Smooth muscle cell (in vitro differentiated cells): ENCODE data around the gene LRP10. TPM values are rescaled to one million over a fixed set of nuclear protein-coding genes. Genes with fewer than 3 reads are reported as not detected.

Experiments used
- DNase-seq: peaks from one replicate; lab custom pipeline; 2025; ENCODE audit not compliant: unreplicated experiment; lab: John Stamatoyannopoulos, UW
- H2AFZ ChIP-seq: fragments of 200-600 bp; sonication (generic); 2 replicates; pipeline ENCODE4 v1.6.0; 2016; ENCODE audit warnings: antibody characterized with exemption, low read depth, mild to moderate bottlenecking
- H3F3A ChIP-seq: fragments of 200-600 bp; sonication (generic); 2 replicates; pipeline ENCODE4 v1.6.0; 2017; ENCODE audit warnings: antibody characterized with exemption, low read depth
- H3K27ac ChIP-seq: fragments of 200-600 bp; sonication (generic); 2 replicates; pipeline ENCODE4 v1.5.1; 2016; ENCODE audit warnings: low read depth, mild to moderate bottlenecking
- H3K27me3 ChIP-seq: fragments of 200-600 bp; sonication (generic); 2 replicates; pipeline ENCODE4 v1.6.1; 2016; ENCODE audit warnings: low read depth, mild to moderate bottlenecking
- H3K36me3 ChIP-seq: fragments of 200-600 bp; sonication (generic); 2 replicates; pipeline ENCODE4 v1.5.1; 2016; ENCODE audit warnings: low read depth
- H3K4me1 ChIP-seq: fragments of 200-600 bp; sonication (generic); 2 replicates; pipeline ENCODE4 v1.5.1; 2016; ENCODE audit warnings: low read depth
- H3K4me2 ChIP-seq: fragments of 200-600 bp; sonication (generic); 2 replicates; pipeline ENCODE4 v1.6.0; 2016; ENCODE audit warnings: mild to moderate bottlenecking
- H3K4me3 ChIP-seq: fragments of 200-600 bp; sonication (generic); 2 replicates; pipeline ENCODE4 v1.5.1; 2016; ENCODE audit warnings: mild to moderate bottlenecking
- H3K79me2 ChIP-seq: fragments of 200-600 bp; sonication (generic); 2 replicates; pipeline ENCODE4 v1.6.0; 2016; ENCODE audit warnings: low read depth, mild to moderate bottlenecking
- H3K9ac ChIP-seq: fragments of 200-600 bp; sonication (generic); 2 replicates; pipeline ENCODE4 v1.6.0; 2016; ENCODE audit warnings: low read depth
- H3K9me3 ChIP-seq: fragments of 200-600 bp; sonication (generic); replicated peaks from 2 replicates; pipeline ENCODE4 v1.5.1; 2016; ENCODE audit warnings: low read depth
- H4K20me1 ChIP-seq: fragments of 200-600 bp; sonication (generic); 2 replicates; pipeline ENCODE4 v1.6.0; 2016; ENCODE audit warnings: low read depth
- WGBS: methylation state at CpG from one replicate; pipeline ENCODE4 v1.1.7; 2016; ENCODE audit warnings: low lambda C conversion rate; 5-methylcytosine and 5-hydroxymethylcytosine counted together
- polyA plus RNA-seq: library from polyadenylated mRNA; unstranded; fragments of >200 nt; fragmentation: Nextera tagmentation; extraction: Ambion mirVana; gene quantifications from 2 replicates; pipeline ENCODE4 v1.2.1, GENCODE V29; 2016
- small RNA-seq: library from RNA; depleted of rRNA; stranded (forward); fragments of <200 nt; gene quantifications from one replicate; pipeline ENCODE3, GENCODE V24; 2014
- total RNA-seq: library from RNA; depleted of rRNA; stranded (reverse); fragments of >200 nt; gene quantifications from 2 replicates; pipeline ENCODE4 v1.2.3, GENCODE V29; 2014
- TF ChIP-seq, protein P1 (sequence below): fragments of 200-600 bp; sonication (generic); IDR thresholded peaks from 2 replicates; pipeline ENCODE4 v1.5.1; 2017; ENCODE audit warnings: borderline replicate concordance, mild to moderate bottlenecking, antibody characterized with exemption; ENCODE audit not compliant: insufficient read depth, poor library complexity, severe bottlenecking

LRP10 gene
- total and polyA plus RNA-seq, 2 experiments from 2014 or later, result 38.8 to 87.1 TPM

DNA sequence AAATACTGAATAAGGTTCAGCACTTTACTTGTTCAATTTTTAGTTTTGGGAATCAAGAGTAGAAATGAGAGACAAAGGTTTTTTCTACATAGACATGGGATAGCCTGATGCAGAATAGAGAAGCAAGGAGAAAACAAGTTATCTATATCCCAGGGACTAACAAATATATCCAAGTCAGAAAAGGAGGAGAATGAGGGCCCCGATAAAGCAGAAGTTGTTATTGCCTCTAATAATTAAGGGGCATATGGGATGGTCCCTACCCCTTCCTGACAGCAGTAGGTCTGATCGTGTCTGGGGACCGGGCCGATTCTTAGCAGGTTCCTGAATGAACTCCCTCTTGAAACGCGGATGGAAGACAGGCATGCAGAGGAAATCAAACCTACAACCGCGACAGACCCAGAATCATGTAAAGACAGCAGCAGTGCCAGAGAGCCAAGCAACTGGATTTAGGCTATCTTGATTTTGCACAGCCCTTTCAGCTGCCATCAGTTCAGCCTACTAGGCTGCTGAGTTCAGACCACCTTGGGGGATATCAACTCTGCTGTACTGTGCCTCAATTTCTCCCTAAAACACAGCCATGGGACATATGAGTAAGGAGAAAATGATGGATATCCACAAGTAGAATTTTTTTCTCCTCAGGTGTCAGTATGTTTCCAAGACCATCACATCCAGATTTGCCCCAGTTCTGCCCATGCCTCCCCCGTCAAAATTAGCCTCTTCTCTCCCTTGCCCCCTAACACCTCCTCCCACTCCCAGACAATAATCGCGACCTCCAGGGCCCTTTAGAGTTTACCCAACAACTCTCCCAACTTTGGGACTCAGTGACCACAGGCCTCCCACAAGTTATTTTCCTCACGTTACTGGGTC lies 56.9 kb downstream of the LRP10 start:
- Histone ChIP-seq H3K4me3 (peak overlapping the region; percentile 81), H3K9me3 (no peaks in the 10 kb centered on the region), H3K9ac (peak overlapping the region; percentile 90), H3K4me1 (peaks cover 15% of the 10 kb centered on the region), H4K20me1 (no peaks in the 10 kb centered on the region), H3F3A (peaks cover 5% of the 10 kb centered on the region), H3K36me3 (peaks cover 4% of the 10 kb centered on the region), H3K27me3 (no peaks in the 10 kb centered on the region), H3K27ac (peak overlapping the region; percentile 79), H3K4me2 (peak overlapping the region; percentile 91), H3K79me2 (peaks cover 18% of the 10 kb centered on the region), H2AFZ (peak overlapping the region; percentile 68)
- TF ChIP-seq, protein P1, sequence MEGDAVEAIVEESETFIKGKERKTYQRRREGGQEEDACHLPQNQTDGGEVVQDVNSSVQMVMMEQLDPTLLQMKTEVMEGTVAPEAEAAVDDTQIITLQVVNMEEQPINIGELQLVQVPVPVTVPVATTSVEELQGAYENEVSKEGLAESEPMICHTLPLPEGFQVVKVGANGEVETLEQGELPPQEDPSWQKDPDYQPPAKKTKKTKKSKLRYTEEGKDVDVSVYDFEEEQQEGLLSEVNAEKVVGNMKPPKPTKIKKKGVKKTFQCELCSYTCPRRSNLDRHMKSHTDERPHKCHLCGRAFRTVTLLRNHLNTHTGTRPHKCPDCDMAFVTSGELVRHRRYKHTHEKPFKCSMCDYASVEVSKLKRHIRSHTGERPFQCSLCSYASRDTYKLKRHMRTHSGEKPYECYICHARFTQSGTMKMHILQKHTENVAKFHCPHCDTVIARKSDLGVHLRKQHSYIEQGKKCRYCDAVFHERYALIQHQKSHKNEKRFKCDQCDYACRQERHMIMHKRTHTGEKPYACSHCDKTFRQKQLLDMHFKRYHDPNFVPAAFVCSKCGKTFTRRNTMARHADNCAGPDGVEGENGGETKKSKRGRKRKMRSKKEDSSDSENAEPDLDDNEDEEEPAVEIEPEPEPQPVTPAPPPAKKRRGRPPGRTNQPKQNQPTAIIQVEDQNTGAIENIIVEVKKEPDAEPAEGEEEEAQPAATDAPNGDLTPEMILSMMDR, result no peak
- no peak for DNase-seq
- WGBS, result 32% methylated on average over 12 of the region's 12 CpGs

DNA sequence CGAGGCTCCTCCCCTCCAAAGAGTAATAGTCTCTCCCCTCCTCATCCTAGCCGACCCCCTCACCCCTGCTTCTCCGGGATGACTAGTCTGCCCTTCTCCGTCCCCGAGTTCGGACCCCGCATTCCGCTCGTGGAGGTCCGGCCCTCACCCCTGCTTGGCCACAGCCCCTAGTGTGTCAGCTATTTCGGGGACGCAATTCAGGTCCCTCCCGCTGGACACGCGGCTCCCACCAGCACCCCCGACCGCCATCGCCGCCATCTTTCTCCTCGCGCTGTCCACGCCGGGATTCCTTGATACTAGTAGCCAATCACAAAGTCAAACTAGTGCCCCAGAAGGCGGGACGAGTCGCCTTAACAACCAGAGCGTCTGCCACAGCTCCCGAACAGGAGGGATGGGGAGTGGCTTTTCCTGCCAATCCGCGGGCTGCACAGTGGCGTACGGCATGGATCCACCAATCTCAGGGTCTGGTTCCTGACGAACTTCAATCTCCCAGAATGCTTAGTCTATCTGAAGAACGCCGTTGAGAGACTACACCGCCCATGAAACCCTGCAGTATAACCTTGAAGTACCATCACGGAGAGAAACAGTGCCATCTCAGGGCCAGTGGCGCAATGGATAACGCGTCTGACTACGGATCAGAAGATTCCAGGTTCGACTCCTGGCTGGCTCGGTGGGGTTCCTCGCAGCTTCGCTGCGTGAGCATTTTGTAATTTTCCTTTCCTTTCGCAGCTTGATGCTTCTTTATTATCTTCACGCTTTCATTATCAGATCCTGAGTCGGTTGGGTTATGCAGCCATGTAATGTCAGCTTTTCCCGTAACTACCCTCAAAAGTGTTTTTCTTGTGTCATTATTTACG lies 57.8 kb downstream of the LRP10 start, which contains the start of gene PRMT5:
Gene PRMT5, minus strand, starts transcription at position 273 of the 857 bp plus-strand sequence. Its CDS starts 15 bp downstream, at position 258.
- peak; percentile 91 for DNase-seq
- H3K9ac ChIP-seq, result peak within 1 kb of the TSS; percentile 90
- H3K27ac ChIP-seq, result peak within 1 kb of the TSS; percentile 80
- H4K20me1 ChIP-seq, result no peaks in the 10 kb centered on the region
- peaks cover 15% of the 10 kb centered on the region for H3K4me1 ChIP-seq
- TF ChIP-seq, protein P1, result no peak
- peak within 1 kb of the TSS; percentile 81 for H3K4me3 ChIP-seq
- H3K9me3 ChIP-seq, result no peaks in the 10 kb centered on the region
- H3K27me3 ChIP-seq, result no peaks in the 10 kb centered on the region
- H2AFZ ChIP-seq, result peak within 1 kb of the TSS; percentile 87
- H3F3A ChIP-seq, result peaks cover 5% of the 10 kb centered on the region
- 1% methylated on average over 51 of the region's 51 CpGs for WGBS
- peaks cover 18% of the 10 kb centered on the region for H3K79me2 ChIP-seq
- peak within 1 kb of the TSS; percentile 92 for H3K4me2 ChIP-seq
- H3K36me3 ChIP-seq, result peaks cover 4% of the 10 kb centered on the region

DNA sequence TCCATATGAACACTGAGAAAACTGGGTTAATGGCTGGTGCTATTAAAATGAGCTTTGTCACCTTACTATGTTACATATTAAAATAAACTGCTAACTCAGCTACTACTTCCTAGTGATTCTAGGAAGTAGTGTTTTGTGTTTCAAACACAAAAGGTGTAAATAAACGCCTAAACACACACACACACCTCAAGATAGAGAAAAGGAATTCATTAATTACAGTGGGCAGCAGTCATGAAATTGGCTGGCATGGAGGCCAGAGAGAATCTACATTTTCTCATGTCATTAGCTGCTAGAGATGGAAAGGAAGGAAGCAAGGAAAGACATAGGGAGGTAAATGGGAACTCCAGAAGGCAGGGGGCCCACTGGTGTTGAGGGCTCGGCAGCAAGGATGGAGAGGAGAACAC lies 58.4 kb downstream of the LRP10 start:
- 5% methylated on average over 2 of the region's 2 CpGs for WGBS
- H3K36me3 ChIP-seq, result no peaks in the 10 kb centered on the region
- H3K79me2 ChIP-seq, result peaks cover 18% of the 10 kb centered on the region
- peak overlapping the region; percentile 87 for H2AFZ ChIP-seq
- no peaks in the 10 kb centered on the region for H4K20me1 ChIP-seq
- peaks cover 5% of the 10 kb centered on the region for H3F3A ChIP-seq
- TF ChIP-seq, protein P1, result no peak
- peaks cover 15% of the 10 kb centered on the region for H3K4me1 ChIP-seq
- H3K27me3 ChIP-seq, result no peaks in the 10 kb centered on the region
- H3K9me3 ChIP-seq, result no peaks in the 10 kb centered on the region
- H3K4me3 ChIP-seq, result peak overlapping the region; percentile 81
- peak overlapping the region; percentile 92 for H3K4me2 ChIP-seq
- H3K27ac ChIP-seq, result peak overlapping the region; percentile 80
- H3K9ac ChIP-seq, result peak overlapping the region; percentile 67
- DNase-seq, result no peak

Small RNA genes within 50 kb of the gene (small RNA-seq; reads per million reads assigned to genes)
- gene RF00019, result not detected

Other genes with a start within 250 kb of the LRP10 start
- gene OR6J1, start 227.4 kb upstream of the LRP10 start, total RNA-seq, result 0.13 TPM in 1 of 2 replicates, not detected in the other
- not detected in 2 replicates for gene OR6J1, start 227.4 kb upstream of the LRP10 start, polyA plus RNA-seq
- 88.8 and 93.8 TPM in 2 replicates for gene OXA1L, start 105.1 kb upstream of the LRP10 start, total RNA-seq
- gene OXA1L, start 105.1 kb upstream of the LRP10 start, polyA plus RNA-seq, result 55.9 and 69.3 TPM in 2 replicates
- gene SLC7A7, start 56.3 kb upstream of the LRP10 start, total RNA-seq, result 10.3 and 18.5 TPM in 2 replicates
- 10.0 and 14.1 TPM in 2 replicates for gene SLC7A7, start 56.3 kb upstream of the LRP10 start, polyA plus RNA-seq
- gene MRPL52, start 41.9 kb upstream of the LRP10 start, total RNA-seq, result 85.8 and 220 TPM in 2 replicates
- 274 and 296 TPM in 2 replicates for gene MRPL52, start 41.9 kb upstream of the LRP10 start, polyA plus RNA-seq
- gene MMP14, start 35.2 kb upstream of the LRP10 start, total RNA-seq, result 444 and 491 TPM in 2 replicates
- 52.3 and 58.1 TPM in 2 replicates for gene MMP14, start 35.2 kb upstream of the LRP10 start, polyA plus RNA-seq
- gene REM2, start 11.5 kb downstream of the LRP10 start, total RNA-seq, result 0.22 and 2.6 TPM in 2 replicates
- gene REM2, start 11.5 kb downstream of the LRP10 start, polyA plus RNA-seq, result 1.6 and 5.9 TPM in 2 replicates
- 69.8 and 112 TPM in 2 replicates for gene RBM23, start 47.4 kb downstream of the LRP10 start, total RNA-seq
- 59.3 and 72.4 TPM in 2 replicates for gene RBM23, start 47.4 kb downstream of the LRP10 start, polyA plus RNA-seq
- gene PRMT5, start 57.6 kb downstream of the LRP10 start, total RNA-seq, result 50.3 and 81.2 TPM in 2 replicates
- gene PRMT5, start 57.6 kb downstream of the LRP10 start, polyA plus RNA-seq, result 80.0 and 82.1 TPM in 2 replicates
- 15.6 and 30.2 TPM in 2 replicates for gene HAUS4, start 85.3 kb downstream of the LRP10 start, total RNA-seq
- 15.6 and 19.1 TPM in 2 replicates for gene HAUS4, start 85.3 kb downstream of the LRP10 start, polyA plus RNA-seq
- 20.7 and 21.2 TPM in 2 replicates for gene AJUBA, start 110.8 kb downstream of the LRP10 start, total RNA-seq
- gene AJUBA, start 110.8 kb downstream of the LRP10 start, polyA plus RNA-seq, result 19.8 and 23.8 TPM in 2 replicates
- 10.2 and 11.9 TPM in 2 replicates for gene C14orf93, start 138.4 kb downstream of the LRP10 start, total RNA-seq
- 6.7 and 8.4 TPM in 2 replicates for gene C14orf93, start 138.4 kb downstream of the LRP10 start, polyA plus RNA-seq
- 161 and 183 TPM in 2 replicates for gene PSMB5, start 163.2 kb downstream of the LRP10 start, total RNA-seq
- gene PSMB5, start 163.2 kb downstream of the LRP10 start, polyA plus RNA-seq, result 372 and 374 TPM in 2 replicates
- not detected in 2 replicates for gene PSMB11, start 170.5 kb downstream of the LRP10 start, total RNA-seq
- not detected in 2 replicates for gene PSMB11, start 170.5 kb downstream of the LRP10 start, polyA plus RNA-seq
- 3.6 and 5.5 TPM in 2 replicates for gene CDH24, start 185.8 kb downstream of the LRP10 start, total RNA-seq
- gene CDH24, start 185.8 kb downstream of the LRP10 start, polyA plus RNA-seq, result 6.9 and 8.0 TPM in 2 replicates
- gene ACIN1, start 223.4 kb downstream of the LRP10 start, total RNA-seq, result 64.5 and 69.0 TPM in 2 replicates
- gene ACIN1, start 223.4 kb downstream of the LRP10 start, polyA plus RNA-seq, result 33.7 and 39.3 TPM in 2 replicates
- gene C14orf119, start 223.8 kb downstream of the LRP10 start, total RNA-seq, result 54.1 and 57.2 TPM in 2 replicates
- 119 and 130 TPM in 2 replicates for gene C14orf119, start 223.8 kb downstream of the LRP10 start, polyA plus RNA-seq
- gene CIROP, start 233.2 kb downstream of the LRP10 start, total RNA-seq, result not detected in 2 replicates
- gene CIROP, start 233.2 kb downstream of the LRP10 start, polyA plus RNA-seq, result not detected in 2 replicates
- gene CEBPE, start 247.5 kb downstream of the LRP10 start, total RNA-seq, result not detected in 2 replicates
- not detected in 2 replicates for gene CEBPE, start 247.5 kb downstream of the LRP10 start, polyA plus RNA-seq